ENCODE results near the gene UBE4B. TPM values are rescaled to one million over a fixed set of nuclear protein-coding genes. Genes with fewer than 3 reads are reported as not detected.

Gene UBE4B
- total RNA-seq, 1 experiment from 2014 or later, result 28.1 TPM

DNA sequence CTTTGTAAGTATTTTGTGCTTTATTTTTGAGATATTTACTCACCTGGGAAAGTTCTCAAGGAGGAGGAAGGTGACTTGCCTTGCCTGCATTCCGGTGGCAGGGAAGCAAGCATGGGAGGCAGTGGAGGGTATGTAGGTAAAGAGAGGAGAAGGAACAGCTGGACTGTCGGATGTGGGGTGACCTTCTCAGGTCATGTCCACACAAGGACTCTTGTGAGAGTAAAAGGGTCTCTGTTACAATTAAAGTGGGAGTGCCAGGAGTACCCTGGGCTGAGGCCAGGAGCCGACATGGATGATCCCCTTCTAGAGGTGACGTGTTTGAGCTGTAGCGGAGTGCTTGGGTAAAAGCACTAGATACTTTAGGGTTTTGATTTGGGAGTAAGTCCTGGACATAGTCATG lies 25.0 kb downstream of the UBE4B start:
- intact Hi-C loops (cut with micrococcal nuclease; ENCODE audit: unreplicated experiment), result no loop called here
- H3K4me3 Mint-ChIP-seq (ENCODE audit: low read depth, unreplicated experiment), result no peak overlapping the region

DNA sequence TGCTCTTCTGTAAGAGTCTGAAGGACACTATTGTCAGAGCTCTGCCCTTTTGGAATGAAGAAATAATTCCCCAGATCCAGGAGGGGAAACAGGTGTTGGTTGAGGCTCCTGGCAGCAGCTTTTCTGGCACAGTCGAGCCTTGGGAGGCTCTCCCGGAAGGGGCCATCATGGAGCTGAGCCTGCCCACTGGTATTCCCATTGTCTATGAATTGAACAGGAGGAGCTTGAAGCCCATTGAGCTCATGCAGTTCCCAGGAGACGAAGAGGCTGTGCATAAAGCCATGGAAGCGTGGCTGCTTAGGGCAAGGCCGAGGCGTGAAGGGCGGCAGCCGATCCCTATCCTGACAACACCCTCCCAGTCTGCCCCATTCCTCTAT lies 26.6 kb downstream of the UBE4B start:
- no peak for DNase-seq
- CTCF ChIA-PET, result no interaction called here
- intact Hi-C loops (cut with micrococcal nuclease; ENCODE audit: unreplicated experiment), result no loop called here
- no TSS peak for BruUV-seq (replicated peaks)
- Mint-ChIP-seq H3K4me1 (ENCODE audit: low read depth, unreplicated experiment) (no peaks in the 10 kb centered on the region), H3K36me3 (ENCODE audit: insufficient read depth, unreplicated experiment) (peaks cover 5% of the 10 kb centered on the region), H3K27me3 (ENCODE audit: unreplicated experiment) (no peaks in the 10 kb centered on the region), H3K4me3 (ENCODE audit: low read depth, unreplicated experiment) (no peak overlapping the region), H3K9me3 (ENCODE audit: low read depth, unreplicated experiment) (no peaks in the 10 kb centered on the region), H3K27ac (ENCODE audit: unreplicated experiment) (no peak overlapping the region)
- TF ChIP-seq, protein P1, sequence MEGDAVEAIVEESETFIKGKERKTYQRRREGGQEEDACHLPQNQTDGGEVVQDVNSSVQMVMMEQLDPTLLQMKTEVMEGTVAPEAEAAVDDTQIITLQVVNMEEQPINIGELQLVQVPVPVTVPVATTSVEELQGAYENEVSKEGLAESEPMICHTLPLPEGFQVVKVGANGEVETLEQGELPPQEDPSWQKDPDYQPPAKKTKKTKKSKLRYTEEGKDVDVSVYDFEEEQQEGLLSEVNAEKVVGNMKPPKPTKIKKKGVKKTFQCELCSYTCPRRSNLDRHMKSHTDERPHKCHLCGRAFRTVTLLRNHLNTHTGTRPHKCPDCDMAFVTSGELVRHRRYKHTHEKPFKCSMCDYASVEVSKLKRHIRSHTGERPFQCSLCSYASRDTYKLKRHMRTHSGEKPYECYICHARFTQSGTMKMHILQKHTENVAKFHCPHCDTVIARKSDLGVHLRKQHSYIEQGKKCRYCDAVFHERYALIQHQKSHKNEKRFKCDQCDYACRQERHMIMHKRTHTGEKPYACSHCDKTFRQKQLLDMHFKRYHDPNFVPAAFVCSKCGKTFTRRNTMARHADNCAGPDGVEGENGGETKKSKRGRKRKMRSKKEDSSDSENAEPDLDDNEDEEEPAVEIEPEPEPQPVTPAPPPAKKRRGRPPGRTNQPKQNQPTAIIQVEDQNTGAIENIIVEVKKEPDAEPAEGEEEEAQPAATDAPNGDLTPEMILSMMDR (IDR thresholded peaks at IDR 0.05; ENCODE audit: unreplicated experiment), result no peak

More for the DNA sequence above, 25.0 kb downstream of the UBE4B start:
- Mint-ChIP-seq H3K9me3 (ENCODE audit: low read depth, unreplicated experiment) (no peaks in the 10 kb centered on the region), H3K27me3 (ENCODE audit: unreplicated experiment) (no peaks in the 10 kb centered on the region), H3K27ac (ENCODE audit: unreplicated experiment) (no peak overlapping the region), H3K36me3 (ENCODE audit: insufficient read depth, unreplicated experiment) (no peaks in the 10 kb centered on the region), H3K4me1 (ENCODE audit: low read depth, unreplicated experiment) (no peaks in the 10 kb centered on the region)
- TF ChIP-seq, protein P1 (IDR thresholded peaks at IDR 0.05; ENCODE audit: unreplicated experiment), result no peak
- CTCF ChIA-PET, result interaction anchor here (0.7 kb wide), 1 partner anchor 240 kb away, joined by 3 read pairs; no protein-coding TSS in a partner anchor
- no peak for DNase-seq
- BruUV-seq (replicated peaks), result no TSS peak

DNA sequence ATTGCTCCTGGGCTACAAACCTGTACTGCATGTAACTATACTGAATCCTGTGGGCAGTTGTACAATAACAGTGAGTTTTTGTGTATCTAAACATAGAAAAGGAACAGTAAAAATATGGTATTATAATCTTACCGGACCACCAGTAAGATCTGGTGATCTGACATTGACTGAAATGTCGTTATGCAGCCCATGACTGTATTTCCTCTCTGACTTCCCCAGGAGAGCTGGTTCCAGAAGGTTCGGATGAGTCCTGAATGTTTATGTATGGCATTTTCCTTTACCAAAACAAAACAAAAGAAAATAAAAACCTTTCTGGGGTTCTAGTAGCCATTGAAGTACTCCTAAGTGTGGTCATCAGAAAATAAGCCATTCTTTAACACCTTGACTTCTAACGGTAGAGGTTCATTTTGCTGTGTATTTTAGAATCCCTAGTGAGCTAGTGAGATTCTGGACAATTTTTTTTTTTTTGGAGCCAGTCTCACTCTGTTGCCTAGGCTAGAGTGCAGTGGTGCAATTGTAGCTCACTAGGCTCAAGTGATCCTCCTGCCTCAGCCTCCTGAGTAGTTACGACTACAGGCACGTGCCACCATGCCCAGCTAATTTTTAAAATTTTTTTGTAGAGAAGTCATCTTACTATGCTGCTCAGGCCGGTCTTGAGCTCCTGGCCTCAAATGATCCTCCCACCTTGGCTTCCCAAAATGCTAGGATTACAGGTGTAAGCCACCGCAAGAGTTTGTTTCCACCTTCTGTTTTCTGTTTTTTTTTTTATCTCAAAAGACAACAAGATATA lies 27.7 kb downstream of the UBE4B start:
- intact Hi-C loops (cut with micrococcal nuclease; ENCODE audit: unreplicated experiment), result no loop called here
- no TSS peak for BruUV-seq (replicated peaks)
- H3K4me1 Mint-ChIP-seq (ENCODE audit: low read depth, unreplicated experiment), result no peaks in the 10 kb centered on the region
- H3K27ac Mint-ChIP-seq (ENCODE audit: unreplicated experiment), result no peak overlapping the region
- H3K9me3 Mint-ChIP-seq (ENCODE audit: low read depth, unreplicated experiment), result no peaks in the 10 kb centered on the region
- CTCF ChIA-PET, result no interaction called here
- H3K4me3 Mint-ChIP-seq (ENCODE audit: low read depth, unreplicated experiment), result no peak overlapping the region
- DNase-seq, result no peak
- H3K36me3 Mint-ChIP-seq (ENCODE audit: insufficient read depth, unreplicated experiment), result peaks cover 5% of the 10 kb centered on the region
- no peaks in the 10 kb centered on the region for H3K27me3 Mint-ChIP-seq (ENCODE audit: unreplicated experiment)
- TF ChIP-seq, protein P1 (IDR thresholded peaks at IDR 0.05; ENCODE audit: unreplicated experiment), result no peak

DNA sequence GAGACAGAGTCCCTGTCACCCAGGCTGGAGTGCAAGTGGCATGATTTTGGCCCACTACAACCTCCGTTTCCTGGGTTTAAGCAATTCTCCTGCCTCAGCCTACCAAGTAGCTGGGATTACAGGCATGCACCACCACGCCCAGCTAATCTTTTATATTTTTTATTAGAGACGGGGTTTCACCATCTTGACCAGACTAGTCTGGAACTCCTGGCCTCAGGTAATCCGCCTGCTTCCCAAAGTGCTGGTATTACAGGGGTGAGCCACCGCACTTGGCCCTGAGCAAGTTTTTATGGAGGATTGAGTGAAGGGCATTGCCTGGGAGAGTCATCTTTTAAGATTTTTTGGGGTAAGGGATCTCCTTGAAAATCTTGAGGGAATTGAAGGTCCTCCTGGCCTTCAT lies 28.5 kb downstream of the UBE4B start:
- TF ChIP-seq, protein P1 (IDR thresholded peaks at IDR 0.05; ENCODE audit: unreplicated experiment), result no peak
- CTCF ChIA-PET, result interaction anchor here (0.7 kb wide), 1 partner anchor 15 kb away, joined by 3 read pairs; no protein-coding TSS in a partner anchor
- BruUV-seq (replicated peaks), result no TSS peak
- Mint-ChIP-seq H3K9me3 (ENCODE audit: low read depth, unreplicated experiment) (no peaks in the 10 kb centered on the region), H3K4me3 (ENCODE audit: low read depth, unreplicated experiment) (no peak overlapping the region), H3K27me3 (ENCODE audit: unreplicated experiment) (no peaks in the 10 kb centered on the region), H3K27ac (ENCODE audit: unreplicated experiment) (no peak overlapping the region), H3K36me3 (ENCODE audit: insufficient read depth, unreplicated experiment) (peaks cover 5% of the 10 kb centered on the region), H3K4me1 (ENCODE audit: low read depth, unreplicated experiment) (no peaks in the 10 kb centered on the region)
- intact Hi-C loops (cut with micrococcal nuclease; ENCODE audit: unreplicated experiment), result no loop called here
- no peak for DNase-seq

All from Calu3 (cell line).